ENCODE results near the gene PASK.

The PASK gene

GRCh38 chr2:241142593-241142992, 6.7 kb downstream of the PASK start:
- DNase-seq, result no peak

- no peak for DNase-seq
Measured at GRCh38 chr2:241142063-241142462, 7.2 kb downstream of the PASK start.

- DNase-seq, result no peak
Measured at GRCh38 chr2:241141214-241141770, 8.0 kb downstream of the PASK start.

DNA sequence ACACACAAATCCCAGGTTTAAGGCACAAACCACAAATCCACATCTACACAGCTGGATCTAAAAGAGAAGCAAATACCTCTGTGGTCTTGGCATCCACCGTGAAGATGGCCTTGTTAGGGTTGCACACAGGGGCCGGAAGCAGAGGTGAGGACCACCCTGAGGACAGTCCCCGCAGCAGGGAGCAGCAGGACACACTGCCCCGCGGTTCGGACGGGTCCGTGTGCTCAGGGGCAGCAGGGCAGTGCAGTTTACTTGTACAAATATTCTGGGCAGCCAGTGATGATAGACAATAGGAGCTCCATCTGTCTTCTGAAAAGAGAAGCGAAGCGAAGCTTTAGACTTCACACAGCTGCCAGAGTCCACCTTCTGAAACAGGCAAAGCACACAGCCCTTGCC, 8.8 kb downstream of the PASK start:
- DNase-seq, result no peak

- DNase-seq, result no peak
Measured at GRCh38 chr2:241139531-241140444, 9.5 kb downstream of the PASK start.

DNA sequence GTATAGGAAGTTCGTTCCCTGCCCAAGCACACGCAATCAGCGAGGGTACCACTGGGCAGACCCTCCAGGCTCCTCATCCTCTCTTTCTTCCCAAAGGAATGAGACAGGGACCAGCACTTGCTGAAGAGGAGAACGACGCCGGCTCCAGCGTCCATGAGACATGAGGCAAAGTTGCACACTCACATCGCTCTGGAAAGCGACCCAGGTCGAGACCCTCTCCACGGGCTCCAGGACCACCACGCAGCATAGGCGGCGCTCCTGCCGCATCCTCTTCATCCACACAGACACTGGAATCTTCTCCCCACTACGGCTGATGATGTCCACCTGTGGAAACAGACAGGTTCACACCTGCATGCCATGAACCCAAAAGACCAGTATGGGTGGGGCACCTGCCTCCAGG, 10.8 kb downstream of the PASK start:
- no peak for DNase-seq

DNA sequence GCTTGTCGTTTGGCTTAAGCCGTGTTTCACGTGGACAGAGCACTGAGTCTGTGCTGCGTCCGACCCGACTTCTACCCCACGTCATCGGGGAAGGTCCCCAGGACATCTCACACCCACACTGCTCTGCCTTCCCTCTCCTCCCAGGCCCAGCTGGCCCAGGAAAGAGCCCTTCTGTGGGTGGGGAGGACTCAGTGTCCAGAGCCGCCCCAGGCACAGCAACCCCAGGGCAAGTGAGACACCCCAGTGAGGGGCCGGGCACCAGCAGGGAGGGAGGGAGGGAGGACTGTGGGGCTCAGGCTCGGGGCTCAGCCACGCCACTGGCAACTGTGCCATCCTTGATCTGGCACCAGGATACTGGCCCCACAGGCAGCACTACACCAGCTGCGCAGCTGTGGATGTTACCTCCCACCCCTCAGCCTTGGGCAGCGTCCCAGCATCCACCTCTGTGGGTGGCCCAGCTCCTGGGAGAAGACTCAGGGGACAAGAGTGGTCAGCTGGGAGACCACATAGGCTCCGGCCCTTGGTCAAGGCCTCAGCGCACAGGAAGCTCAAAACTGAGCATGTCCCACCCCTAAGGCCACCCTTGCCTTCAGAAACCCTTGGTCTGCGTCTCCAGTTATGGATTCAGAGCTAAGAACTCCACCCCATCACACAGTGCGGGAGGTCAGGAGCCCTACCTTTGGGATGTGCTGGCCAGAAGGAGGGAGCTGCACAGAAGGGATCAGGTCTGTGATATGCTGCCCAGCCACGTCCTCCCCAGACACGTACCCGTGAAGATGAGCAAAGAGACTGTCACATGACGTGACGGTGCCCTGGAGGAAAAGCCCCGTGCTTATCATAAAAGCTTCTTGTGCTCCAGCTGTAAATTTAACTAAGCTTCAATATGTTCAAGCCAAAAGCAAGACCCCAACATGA, 11.7 kb downstream of the PASK start:
- no peak for DNase-seq

GRCh38 chr2:241136661-241137260, 12.5 kb downstream of the PASK start:
- DNase-seq, result no peak

- no peak for DNase-seq
Measured at GRCh38 chr2:241136191-241136590, 13.1 kb downstream of the PASK start.

DNA sequence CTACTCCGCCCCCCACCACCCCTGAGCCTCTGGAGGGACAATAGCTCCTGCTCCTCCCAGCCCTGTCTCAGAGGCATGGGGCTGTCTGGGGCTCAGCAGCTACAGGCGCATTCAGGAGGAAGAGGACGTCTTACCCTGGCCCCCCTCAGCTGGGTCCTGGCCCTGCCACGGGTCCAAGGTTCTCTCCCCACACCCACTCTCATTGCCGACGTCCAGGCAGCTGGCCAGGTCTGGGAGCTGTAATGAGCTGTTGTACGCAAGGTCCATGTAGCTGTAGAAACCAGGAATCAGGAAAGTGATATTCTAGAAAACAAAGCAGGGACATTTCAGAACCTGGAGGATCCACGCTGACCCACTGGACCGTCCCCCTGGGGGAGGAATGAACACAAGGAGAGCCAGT, 13.5 kb downstream of the PASK start:
- no peak for DNase-seq

GRCh38 chr2:241134711-241135110, 14.6 kb downstream of the PASK start:
- DNase-seq, result no peak

DNA sequence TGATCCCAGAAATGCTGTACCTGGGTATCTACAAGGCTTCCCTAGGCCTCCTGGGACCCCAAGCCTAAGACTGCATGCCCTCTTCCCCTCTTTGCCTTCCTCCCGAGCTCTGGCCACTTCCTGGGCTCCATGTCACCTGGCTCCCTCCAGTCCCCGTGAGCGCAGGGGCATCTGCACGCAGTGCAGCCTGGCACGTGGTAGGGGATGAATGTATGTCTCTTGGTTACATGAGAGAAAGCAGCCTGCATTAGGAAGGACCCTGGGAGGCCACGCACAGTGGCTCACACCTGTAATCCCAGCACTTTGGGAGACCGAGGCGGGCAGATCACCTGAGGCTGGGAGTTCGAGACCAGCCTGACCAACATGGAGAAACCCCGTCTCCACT, 15.8 kb downstream of the PASK start:
- no peak for DNase-seq

DNA sequence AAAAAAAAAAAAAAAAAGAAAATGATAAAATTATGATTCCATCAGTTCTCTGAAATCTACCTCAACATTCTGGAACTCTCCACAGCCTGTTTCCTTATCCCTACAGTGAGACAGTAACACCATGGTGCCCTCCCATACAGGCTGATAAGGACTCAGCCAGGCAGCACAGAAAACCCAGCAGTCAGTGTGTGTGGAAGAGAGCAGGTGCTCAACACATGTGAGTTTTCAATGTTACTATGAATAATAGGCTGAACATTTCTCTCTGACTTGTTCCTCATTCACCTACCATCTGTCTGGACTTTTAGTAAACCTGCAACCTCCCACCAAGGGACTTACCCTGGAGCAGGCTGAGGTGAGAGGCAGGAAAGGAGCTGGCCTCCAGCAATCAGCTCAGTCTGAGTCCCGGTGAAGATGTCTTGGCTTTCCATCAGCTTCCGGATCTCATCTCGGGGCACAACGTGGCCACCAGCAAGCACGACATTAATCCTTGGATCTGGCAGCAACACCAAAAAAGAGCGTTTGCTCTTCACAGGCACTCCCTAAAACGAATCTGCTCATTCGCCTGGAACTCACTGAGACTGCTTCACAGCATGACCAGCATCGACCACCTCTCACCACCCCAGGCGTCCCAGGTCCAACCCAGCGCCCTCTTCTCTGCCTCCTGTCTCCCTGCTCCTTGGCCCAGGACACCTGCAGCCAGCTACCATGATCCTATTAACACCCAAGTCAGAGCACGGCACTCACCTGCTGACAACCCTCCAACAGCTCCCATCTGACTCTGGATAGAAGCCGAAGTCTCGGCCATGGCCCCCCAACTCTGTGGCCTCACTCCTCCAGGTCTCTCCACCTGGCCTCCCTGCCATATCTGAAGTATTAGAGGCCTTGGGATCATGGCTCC, 16.5 kb downstream of the PASK start:
- no peak for DNase-seq

- no peak for DNase-seq
Measured at GRCh38 chr2:241131531-241131930, 17.7 kb downstream of the PASK start.

DNA sequence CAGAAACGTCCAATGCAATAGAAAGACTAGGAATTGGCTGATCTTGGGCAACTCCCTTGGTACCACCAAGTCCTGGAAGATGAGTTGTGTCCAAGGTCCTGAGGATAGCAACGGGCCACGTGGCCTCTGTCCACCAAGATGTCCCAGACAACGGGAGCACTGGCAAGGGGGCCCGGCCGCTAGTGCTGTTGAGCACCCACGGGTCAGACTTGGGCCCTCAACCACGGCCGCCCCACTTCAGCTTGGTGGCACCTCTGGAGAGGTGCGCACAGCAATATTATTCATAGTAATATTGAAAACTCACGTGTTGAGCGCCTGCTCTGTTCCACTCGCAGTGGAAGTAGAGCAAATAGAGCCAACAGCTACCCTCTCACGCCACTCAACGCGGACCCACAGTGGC, 19.0 kb downstream of the PASK start:
- no peak for DNase-seq

- no peak for DNase-seq
Measured at GRCh38 chr2:241129086-241129871, 20.0 kb downstream of the PASK start.

DNA sequence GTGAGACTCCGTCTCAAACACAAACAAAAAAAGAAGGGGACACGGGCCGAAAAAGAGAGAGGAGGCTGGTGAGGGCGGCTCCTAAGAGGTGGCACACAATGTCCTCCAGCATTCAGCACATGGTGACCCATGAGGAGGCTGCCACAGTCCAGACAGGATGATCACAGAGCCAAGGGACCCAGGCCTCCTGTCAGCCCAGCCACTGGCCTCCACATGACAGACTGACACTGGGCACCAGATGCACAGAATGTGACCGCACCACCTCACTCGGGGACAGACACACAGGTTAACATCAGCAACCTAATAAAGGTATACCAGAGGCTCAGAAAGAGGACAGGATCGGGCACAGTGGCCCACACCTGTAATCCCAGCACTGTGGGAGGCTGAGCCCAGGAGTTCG, 21.0 kb downstream of the PASK start:
- no peak for DNase-seq

- DNase-seq, result no peak
Measured at GRCh38 chr2:241126771-241127202, 22.5 kb downstream of the PASK start.

- DNase-seq, result no peak
Measured at GRCh38 chr2:241126201-241126611, 23.1 kb downstream of the PASK start.

DNA sequence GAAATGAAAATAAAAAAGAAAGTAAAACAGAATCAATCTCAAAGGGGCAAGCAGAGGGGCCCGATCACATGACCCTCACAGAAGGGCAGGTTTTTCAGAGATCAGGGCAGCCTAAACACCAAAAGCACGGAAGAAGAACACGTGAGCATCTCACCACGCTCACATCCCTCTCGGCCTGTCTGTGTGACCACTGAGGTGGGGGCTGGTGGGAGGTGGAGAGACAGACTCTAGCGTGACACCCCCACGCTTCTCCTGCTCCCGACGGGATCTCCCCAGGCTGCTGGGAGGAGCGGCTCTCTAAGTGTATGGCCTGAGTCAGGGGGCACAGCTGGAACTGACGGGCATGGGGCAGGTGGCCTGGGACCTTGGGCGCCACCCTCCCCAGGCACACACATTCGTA, 23.6 kb downstream of the PASK start:
- no peak for DNase-seq

Measured in GDM1 (cell line).